SJCRH30 (cell line): ENCODE measurements around the gene SYT11. TPM values are rescaled to one million over a fixed set of nuclear protein-coding genes. Genes with fewer than 3 reads are reported as not detected.

Experiments
- DNase-seq, 2 experiments: peaks; one replicate each; pipeline ENCODE4 v3.0.0-alpha.2; 2015 to 2020
- H3K27ac ChIP-seq: fragments of 250-450 bp; sonication (Bioruptor Pico); 2 replicates; pipeline ENCODE4 v1.5.1; 2020; ENCODE audit warnings: mild to moderate bottlenecking, moderate library complexity
- H3K27me3 ChIP-seq: fragments of 250-450 bp; sonication (Bioruptor Pico); 2 replicates; pipeline ENCODE4 v1.5.1; 2020; ENCODE audit warnings: mild to moderate bottlenecking, moderate library complexity
- H3K36me3 ChIP-seq: fragments of 250-450 bp; sonication (Bioruptor Pico); 2 replicates; pipeline ENCODE4 v1.5.1; 2020; ENCODE audit warnings: mild to moderate bottlenecking, moderate library complexity
- H3K4me1 ChIP-seq: fragments of 250-450 bp; sonication (Bioruptor Pico); 2 replicates; pipeline ENCODE4 v1.5.1; 2020; ENCODE audit warnings: mild to moderate bottlenecking, moderate library complexity
- H3K4me3 ChIP-seq: fragments of 250-450 bp; sonication (Bioruptor Pico); 2 replicates; pipeline ENCODE4 v1.5.1; 2020; ENCODE audit warnings: mild to moderate bottlenecking, moderate library complexity
- H3K9me3 ChIP-seq: fragments of 250-450 bp; sonication (Bioruptor Pico); replicated peaks from 2 replicates; pipeline ENCODE4 v1.5.1; 2020; ENCODE audit warnings: mild to moderate bottlenecking, moderate library complexity
- total RNA-seq: library from RNA; depleted of rRNA; stranded (reverse); fragments of >200 nt; shearing (Covaris generic); gene quantifications from 2 replicates; pipeline ENCODE4 v1.2.3, GENCODE V29; 2014; rRNA removed

Gene SYT11
- total RNA-seq, 1 experiment from 2014 or later = 6.9 TPM

- Histone ChIP-seq H3K36me3 (peaks cover 56% of the 10 kb centered on the region), H3K27ac (no peak overlapping the region), H3K9me3 (no peaks in the 10 kb centered on the region), H3K4me1 (peaks cover 12% of the 10 kb centered on the region), H3K27me3 (no peaks in the 10 kb centered on the region), H3K4me3 (no peak overlapping the region)
- no peak for DNase-seq
These were observed 72.7 kb downstream of the SYT11 start for GRCh38 chr1:155932081-155932480.

GRCh38 chr1:155932487-155932886 lies 73.1 kb downstream of the SYT11 start:
- H3K27ac ChIP-seq = no peak overlapping the region
- H3K4me1 ChIP-seq = peaks cover 12% of the 10 kb centered on the region
- no peak overlapping the region for H3K4me3 ChIP-seq
- no peaks in the 10 kb centered on the region for H3K9me3 ChIP-seq
- peaks cover 52% of the 10 kb centered on the region for H3K36me3 ChIP-seq
- DNase-seq = no peak
- H3K27me3 ChIP-seq = no peaks in the 10 kb centered on the region

- H3K36me3 ChIP-seq = peaks cover 43% of the 10 kb centered on the region
- no peaks in the 10 kb centered on the region for H3K27me3 ChIP-seq
- peak overlapping the region; percentile 72 for H3K27ac ChIP-seq
- H3K4me1 ChIP-seq = peaks cover 15% of the 10 kb centered on the region
- H3K4me3 ChIP-seq = peak overlapping the region; percentile 83
- peak in 1 of 2 experiments; percentile 22 for DNase-seq
- H3K9me3 ChIP-seq = no peaks in the 10 kb centered on the region
These were observed 74.3 kb downstream of the SYT11 start for GRCh38 chr1:155933591-155934096.

- Histone ChIP-seq H3K27me3 (no peaks in the 10 kb centered on the region), H3K4me1 (peaks cover 15% of the 10 kb centered on the region), H3K4me3 (peak within 1 kb of the TSS; percentile 83), H3K27ac (peak within 1 kb of the TSS; percentile 72), H3K9me3 (no peaks in the 10 kb centered on the region), H3K36me3 (peaks cover 38% of the 10 kb centered on the region)
- DNase-seq = peak; percentile 95 to 98
These were observed 74.9 kb downstream of the SYT11 start, which contains the start of gene KHDC4 for GRCh38 chr1:155934097-155934935. Gene KHDC4, minus strand, starts transcription at chr1:155934413. Its CDS starts 40 bp downstream, at chr1:155934373.

Other genes with a start within 250 kb of the SYT11 start
- 21.2 and 23.1 TPM in 2 replicates for gene MSTO1, start 249.3 kb upstream of the SYT11 start, total RNA-seq
- 38.9 TPM in 2 replicates for gene YY1AP1, start 170.8 kb upstream of the SYT11 start, total RNA-seq
- gene DAP3, start 170.5 kb upstream of the SYT11 start, total RNA-seq = 75.4 and 89.3 TPM in 2 replicates
- gene GON4L, start 2.4 kb upstream of the SYT11 start, total RNA-seq = 22.8 and 25.8 TPM in 2 replicates
- 19.4 and 26.0 TPM in 2 replicates for gene RIT1, start 51.8 kb downstream of the SYT11 start, total RNA-seq
- 36.4 and 52.1 TPM in 2 replicates for gene KHDC4, start 74.8 kb downstream of the SYT11 start, total RNA-seq
- gene RXFP4, start 82.1 kb downstream of the SYT11 start, total RNA-seq = 0.08 TPM in 1 of 2 replicates, not detected in the other
- 152 and 167 TPM in 2 replicates for gene ARHGEF2, start 119.0 kb downstream of the SYT11 start, total RNA-seq
- 170 and 183 TPM in 2 replicates for gene SSR2, start 161.4 kb downstream of the SYT11 start, total RNA-seq
- gene UBQLN4, start 194.2 kb downstream of the SYT11 start, total RNA-seq = 34.4 and 36.5 TPM in 2 replicates
- 24.8 and 33.3 TPM in 2 replicates for gene LAMTOR2, start 195.2 kb downstream of the SYT11 start, total RNA-seq
- gene RAB25, start 201.6 kb downstream of the SYT11 start, total RNA-seq = not detected in 2 replicates
- gene MEX3A, start 222.9 kb downstream of the SYT11 start, total RNA-seq = 21.8 and 22.3 TPM in 2 replicates